B cell (primary cell): ENCODE measurements around the gene CACNA1F. TPM values are rescaled to one million over a fixed set of nuclear protein-coding genes. Genes with fewer than 3 reads are reported as not detected.

ENCODE experiments used
- ATAC-seq: fragments of 200-7000 bp; cut with Tn5 transposase; one replicate; pipeline ENCODE4 v1.10.0; 2021; ENCODE audit warnings: low read depth, mild to moderate bottlenecking, moderate number of reproducible peaks, moderate library complexity
- CTCF ChIA-PET: fragments of 350-600 bp; sonication (Branson Sonifier 250); formaldehyde crosslinking; loops from one replicate; lab custom pipeline; 2021; ENCODE audit warnings: antibody characterized with exemption, inconsistent platforms; lab: Charles Lee
- POLR2A ChIA-PET: fragments of 350-600 bp; sonication (Branson Sonifier 250); formaldehyde crosslinking; loops from one replicate; lab custom pipeline; 2021; ENCODE audit warnings: antibody characterized with exemption; lab: Charles Lee
- DNase-seq: peaks from one replicate; pipeline ENCODE4 v3.0.0; 2013
- H2AFZ ChIP-seq: 2 replicates; pipeline ENCODE4 v1.6.1; 2012; ENCODE audit warnings: mild to moderate bottlenecking, low read depth, low read length; ENCODE audit not compliant: insufficient read depth, poor library complexity, severe bottlenecking
- H3K27ac ChIP-seq, 2 donors: 1 replicate in 1 of 2; 2 replicates in 1 of 2; pipeline ENCODE4 v1.5.1; 2012 to 2013; ENCODE audit warnings: low read length in 2 of 2, mild to moderate bottlenecking in 2 of 2, moderate library complexity in 1 of 2
- H3K27me3 ChIP-seq, 4 experiments: fragments of 200-600 bp in 1 of 4; sonication (generic) in 1 of 4; replicated peaks in 1 of 4; 1 replicate in 2 of 4; 2 replicates in 2 of 4; pipeline versions ENCODE4 v1.6.1 to v1.7.0; 2013 to 2016; ENCODE audit warnings: low read length in 3 of 4, mild to moderate bottlenecking in 2 of 4, mixed read lengths in 1 of 4, moderate library complexity in 1 of 4; ENCODE audit not compliant: insufficient read depth in 4 of 4, control insufficient read depth in 3 of 4; ENCODE audit errors: control extremely low read depth in 1 of 4
- H3K36me3 ChIP-seq, 2 experiments: replicated peaks in 1 of 2; 1 replicate in 1 of 2; 2 replicates in 1 of 2; pipeline versions ENCODE4 v1.6.1 to v1.7.1; 2013; ENCODE audit warnings: low read length in 1 of 2; ENCODE audit not compliant: insufficient read depth in 2 of 2, control insufficient read depth in 1 of 2; ENCODE audit errors: control extremely low read depth in 1 of 2, extremely low read depth in 1 of 2
- H3K4me1 ChIP-seq, 2 donors: fragments of 200-600 bp in 1 of 2; sonication (generic) in 1 of 2; 1 replicate in 1 of 2; 2 replicates in 1 of 2; pipeline versions ENCODE4 v1.5.1 to v1.6.1; 2013 to 2017; ENCODE audit warnings: low read length in 2 of 2; ENCODE audit not compliant: control insufficient read depth in 2 of 2, insufficient read depth in 2 of 2
- H3K4me2 ChIP-seq: replicated peaks from 2 replicates; pipeline ENCODE3; 2012; ENCODE audit warnings: mild to moderate bottlenecking, low read depth, low read length; ENCODE audit not compliant: poor library complexity, severe bottlenecking
- H3K4me3 ChIP-seq, 5 experiments: fragments of 200-600 bp in 1 of 5; sonication (generic) in 1 of 5; 1 replicate in 3 of 5; 2 replicates in 2 of 5; pipeline versions ENCODE4 v1.5.1 to v1.7.0; 2011 to 2016; ENCODE audit warnings: low read length in 4 of 5, mild to moderate bottlenecking in 4 of 5, low read depth in 2 of 5, control low read depth in 1 of 5, moderate library complexity in 1 of 5; ENCODE audit not compliant: insufficient read depth in 1 of 5; ENCODE audit errors: control extremely low read depth in 1 of 5, extremely low read depth in 1 of 5
- H3K79me2 ChIP-seq: fragments of 200-600 bp; sonication (generic); one replicate; pipeline ENCODE4 v1.6.0; 2016; ENCODE audit warnings: low read length; ENCODE audit not compliant: control insufficient read depth, insufficient read depth
- H3K9ac ChIP-seq: fragments of 200-600 bp; sonication (generic); 2 replicates; pipeline ENCODE4 v1.6.1; 2017; ENCODE audit warnings: mild to moderate bottlenecking, low read length, moderate library complexity
- H3K9me3 ChIP-seq, 3 donors: one replicate each; pipeline versions ENCODE4 v1.6.1 to v1.7.1; 2013; ENCODE audit warnings: low read length in 2 of 3; ENCODE audit not compliant: control insufficient read depth in 2 of 3, insufficient read depth in 1 of 3; ENCODE audit errors: control extremely low read depth in 1 of 3
- H4K20me1 ChIP-seq: 2 replicates; pipeline ENCODE4 v1.6.0; 2012; ENCODE audit warnings: mild to moderate bottlenecking, low read length; ENCODE audit not compliant: insufficient read depth, control insufficient read depth, poor library complexity, severe bottlenecking
- H3K27ac Mint-ChIP-seq: one replicate; pipeline ENCODE4 v1.8.0; 2021; ENCODE audit warnings: mixed read lengths
- H3K27me3 Mint-ChIP-seq: one replicate; pipeline ENCODE4 v1.8.0; 2021; ENCODE audit warnings: mixed read lengths
- H3K4me1 Mint-ChIP-seq: one replicate; pipeline ENCODE4 v1.8.0; 2021; ENCODE audit warnings: mixed read lengths
- H3K4me3 Mint-ChIP-seq: one replicate; pipeline ENCODE4 v1.8.0; 2021; ENCODE audit warnings: mixed read lengths
- H3K9me3 Mint-ChIP-seq: one replicate; pipeline ENCODE4 v1.8.0; 2022; ENCODE audit warnings: mixed read lengths; ENCODE audit not compliant: insufficient read depth
- CTCF ChIP-seq: fragments of 200-600 bp; IDR thresholded peaks from one replicate; pipeline ENCODE4 v1.8.0; 2022; ENCODE audit warnings: antibody characterized with exemption, mild to moderate bottlenecking
- EZH2 ChIP-seq: IDR thresholded peaks from 2 replicates; pipeline ENCODE4 v1.6.1; 2012; ENCODE audit warnings: borderline replicate concordance, low read depth, mild to moderate bottlenecking, moderate library complexity, low read length; ENCODE audit not compliant: insufficient read depth, poor library complexity, severe bottlenecking
- WGBS: methylation state at CpG from one replicate; pipeline ENCODE4 v1.1.5; 2013; ENCODE audit warnings: missing lambda C conversion rate; ENCODE audit not compliant: insufficient coverage; 5-methylcytosine and 5-hydroxymethylcytosine counted together
- intact Hi-C: fragments of 100-400 bp; cut with micrococcal nuclease; formaldehyde crosslinking; loops from one replicate; pipeline ENCODE4 v1.10.0; 2022
- polyA plus RNA-seq: library from polyadenylated mRNA; depleted of rRNA; stranded (reverse); fragments of >200 nt; gene quantifications from 2 replicates; pipeline ENCODE4 v1.2.3, GENCODE V29; 2012
- total RNA-seq, 2 donors: library from RNA; stranded (reverse); fragments of 120-200 nt in 1 of 2; gene quantifications; 1 replicate in 1 of 2; 2 replicates in 1 of 2; pipeline versions ENCODE4 v1.2.3 to v1.2.4, GENCODE V29; 2013 to 2022

Gene CACNA1F
- total and polyA plus RNA-seq, 2 donors (not counting 1 experiment from before 2014, with no cell fraction given) = 6.7 to 9.3 TPM

GRCh38 chrX:49278081-49278480 is 44.9 kb upstream of the CACNA1F start:
- H3K4me3 ChIP-seq = no peak overlapping the region
- POLR2A ChIA-PET = no interaction called here
- WGBS = 100% methylated on average over 3 of the region's 3 CpGs
- H3K4me1 ChIP-seq = peaks cover 0 to 7% of the 10 kb centered on the region in 2 donors
- Mint-ChIP-seq H3K4me3 (no peak overlapping the region), H3K27ac (no peak overlapping the region), H3K4me1 (peaks cover 27% of the 10 kb centered on the region), H3K27me3 (no peaks in the 10 kb centered on the region), H3K9me3 (no peaks in the 10 kb centered on the region)
- H2AFZ ChIP-seq = no peak overlapping the region
- DNase-seq = no peak
- no peaks in the 10 kb centered on the region for H3K36me3 ChIP-seq
- no peak overlapping the region for H3K4me2 ChIP-seq
- peaks cover 6% of the 10 kb centered on the region for H3K79me2 ChIP-seq
- H3K9me3 ChIP-seq = no peaks in the 10 kb centered on the region
- TF ChIP-seq CTCF (no peak), EZH2 (no peak)
- no peak overlapping the region for H3K9ac ChIP-seq
- CTCF ChIA-PET = no interaction called here
- intact Hi-C loops = no loop called here
- no peaks in the 10 kb centered on the region for H4K20me1 ChIP-seq
- H3K27me3 ChIP-seq = no peaks in the 10 kb centered on the region
- H3K27ac ChIP-seq = no peak overlapping the region
- ATAC-seq = no peak

- H3K9me3 ChIP-seq = no peaks in the 10 kb centered on the region
- H3K79me2 ChIP-seq = peaks cover 10% of the 10 kb centered on the region
- no peaks in the 10 kb centered on the region for H4K20me1 ChIP-seq
- no peak overlapping the region for H3K27ac ChIP-seq
- TF ChIP-seq EZH2 (no peak), CTCF (no peak)
- intact Hi-C loops = no loop called here
- ChIA-PET CTCF (no interaction called here), POLR2A (no interaction called here)
- no peak for ATAC-seq
- no peak overlapping the region for H3K4me2 ChIP-seq
- H2AFZ ChIP-seq = no peak overlapping the region
- Mint-ChIP-seq H3K27ac (no peak overlapping the region), H3K9me3 (no peaks in the 10 kb centered on the region), H3K4me1 (peaks cover 32% of the 10 kb centered on the region), H3K4me3 (no peak overlapping the region), H3K27me3 (no peaks in the 10 kb centered on the region)
- 100% methylated on average over 1 of the region's 3 CpGs for WGBS
- H3K4me1 ChIP-seq = peaks cover 4 to 9% of the 10 kb centered on the region in 2 donors
- no peak overlapping the region for H3K4me3 ChIP-seq
- H3K27me3 ChIP-seq = no peaks in the 10 kb centered on the region
- no peak overlapping the region for H3K9ac ChIP-seq
- no peak for DNase-seq
- no peaks in the 10 kb centered on the region for H3K36me3 ChIP-seq
Observed at GRCh38 chrX:49277535-49277830, 44.3 kb upstream of the CACNA1F start.
